ENCODE measurements around the gene C20orf141.
"Not testable (repeated sequence)": the region's sequence is repeated elsewhere in the genome, so short reads cannot be mapped to it uniquely, and the experiment has no call there.

C20orf141 gene

GRCh38 chr20:2799688-2800520, 14.9 kb upstream of the C20orf141 start:
- FAIRE-seq, result no peak

DNA sequence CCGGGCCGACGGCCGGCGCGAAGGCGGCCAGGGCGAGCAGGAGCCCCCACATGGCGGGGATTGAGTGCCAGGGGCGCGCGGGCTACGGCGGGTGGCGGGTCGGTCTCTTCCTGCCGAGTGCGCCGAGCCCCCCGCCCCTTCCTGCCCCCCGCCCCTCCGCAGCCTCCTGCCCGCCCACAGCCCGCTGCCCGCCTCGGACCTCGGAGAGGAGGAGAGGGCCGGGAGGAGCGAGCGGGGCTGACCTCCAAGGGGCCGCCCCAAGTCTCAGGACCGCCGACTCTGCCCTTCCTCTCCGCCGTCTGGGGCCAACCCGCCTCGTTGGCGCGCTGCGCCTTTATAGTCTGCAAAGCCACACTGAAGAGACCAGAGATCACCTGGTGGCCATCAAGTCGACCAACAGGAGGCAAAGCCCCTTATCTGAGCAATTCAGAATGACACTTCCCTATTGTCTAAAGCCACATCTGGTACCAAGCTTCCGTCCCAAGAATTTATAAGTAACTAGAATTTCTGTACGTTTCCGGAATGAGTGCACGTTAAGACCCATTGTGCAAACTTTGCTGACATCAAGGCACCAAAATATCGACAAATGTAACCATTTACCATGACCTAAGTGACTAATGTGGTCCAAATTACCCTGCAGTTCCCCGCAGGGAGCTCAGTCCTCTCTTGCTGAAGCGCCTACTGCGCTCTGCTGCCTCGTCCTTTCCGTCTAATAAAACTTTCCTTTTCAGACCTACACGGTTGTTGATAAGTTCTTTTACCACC, 14.1 kb upstream of the C20orf141 start, which contains the start of gene CPXM1:
CPXM1 (minus strand) TSS at position 107 of the 765 bp plus-strand sequence; CDS start at position 52, 55 bp downstream.
- FAIRE-seq, result no peak

GRCh38 chr20:2801286-2801728, 13.5 kb upstream of the C20orf141 start:
- no peak for FAIRE-seq

DNA sequence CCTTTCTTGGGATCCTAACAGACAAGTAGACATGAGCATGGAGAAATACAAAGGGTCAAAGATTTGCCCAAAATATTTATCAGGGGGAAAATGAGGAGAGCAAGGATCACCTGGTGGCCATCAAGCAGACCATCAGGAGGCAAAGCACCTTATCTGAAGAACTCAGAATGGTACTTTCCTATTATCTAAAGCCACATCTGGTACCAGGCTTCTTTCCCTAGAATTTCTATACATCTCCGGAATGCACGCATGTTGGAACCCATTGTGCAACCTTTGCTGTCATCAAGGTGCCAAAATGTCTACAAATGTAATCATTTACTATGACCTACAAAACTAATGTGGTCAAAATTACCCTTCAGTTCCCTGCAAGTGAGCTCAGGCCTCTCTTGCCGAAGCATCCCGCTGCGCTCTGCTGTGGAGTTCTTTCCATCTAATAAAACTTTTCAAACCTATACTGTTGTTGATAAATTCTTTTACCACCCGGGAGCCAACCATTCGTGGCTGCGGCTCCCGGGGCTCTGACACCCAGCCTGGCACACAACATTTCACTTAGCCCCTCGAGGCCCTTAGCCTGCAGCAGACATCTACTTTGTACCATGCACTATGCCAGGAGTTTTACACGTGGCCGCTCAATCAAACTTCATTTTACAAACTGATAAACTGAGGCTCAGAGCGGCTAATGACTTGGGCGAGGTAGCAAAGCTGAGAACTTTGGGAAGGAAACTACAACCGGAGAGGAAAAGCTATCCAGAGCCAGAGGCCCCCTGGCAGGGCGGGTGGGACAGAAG, 10.6 kb upstream of the C20orf141 start:
- no peak for FAIRE-seq

DNA sequence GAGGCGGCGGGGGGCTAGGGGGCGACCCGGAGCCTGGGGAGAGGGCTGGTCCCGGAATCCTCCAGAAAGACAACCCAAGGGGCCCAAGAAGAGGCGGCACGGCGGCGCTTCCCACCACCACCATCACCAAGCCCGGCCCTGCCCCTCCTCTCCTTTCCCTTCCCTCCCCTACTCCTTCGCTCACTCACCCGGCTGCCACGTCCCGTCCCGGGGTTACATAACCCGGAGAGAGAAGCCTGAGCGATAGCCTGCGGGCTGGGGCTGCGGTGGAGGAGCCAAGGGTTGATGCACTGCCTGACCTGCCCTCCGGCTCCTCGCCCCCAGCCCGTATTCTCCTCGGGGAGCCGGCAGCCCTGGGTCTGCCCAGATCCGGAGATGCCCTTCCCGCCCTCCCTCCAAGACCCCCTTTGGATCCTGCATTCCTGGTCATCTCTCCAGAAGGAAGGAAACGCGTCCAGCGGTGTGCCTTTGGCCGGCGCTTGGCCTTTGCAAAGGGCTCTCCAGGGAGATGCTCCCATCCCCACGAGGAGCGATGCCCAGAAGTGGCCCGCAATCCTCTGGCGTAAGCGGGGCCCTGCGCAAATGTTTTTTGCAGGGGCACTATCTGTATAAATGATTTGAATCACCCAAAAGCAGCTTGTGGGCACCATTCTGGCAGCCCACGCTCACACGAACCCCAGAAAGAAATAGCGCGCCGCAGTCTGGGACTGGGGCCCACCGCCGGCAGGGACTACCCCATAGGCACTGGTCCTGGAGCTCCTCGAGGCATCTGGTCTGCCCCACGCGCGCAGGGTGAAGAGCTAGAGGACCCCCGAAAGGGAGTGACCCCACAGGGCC, 9.7 kb upstream of the C20orf141 start:
- no peak for FAIRE-seq

GRCh38 chr20:2805689-2806350, 9.0 kb upstream of the C20orf141 start:
- no peak for FAIRE-seq

- FAIRE-seq, result no peak
These were observed 8.5 kb upstream of the C20orf141 start for GRCh38 chr20:2806351-2806701.

GRCh38 chr20:2807019-2807418, 7.8 kb upstream of the C20orf141 start:
- FAIRE-seq, result no peak

GRCh38 chr20:2807929-2808328, 6.9 kb upstream of the C20orf141 start:
- FAIRE-seq, result not testable (repeated sequence)

DNA sequence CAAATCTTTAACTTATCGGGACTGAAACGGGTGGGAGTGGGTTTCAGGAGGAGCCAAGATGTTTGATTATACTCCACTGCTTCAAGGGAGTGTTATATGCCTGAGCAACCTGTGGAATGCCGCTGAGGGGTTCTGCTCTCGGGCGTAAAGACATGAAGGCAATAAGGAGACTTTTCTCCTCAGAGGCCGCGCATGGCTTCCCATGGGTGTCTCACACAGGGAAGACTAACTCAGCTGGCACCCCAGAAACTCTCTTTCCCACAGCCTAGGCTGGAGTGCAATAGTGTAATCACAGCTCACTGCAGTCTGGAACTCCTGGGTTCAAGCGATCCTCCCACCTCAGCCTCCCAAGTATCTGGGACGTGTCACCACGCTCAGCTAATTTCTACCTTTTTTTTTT, 5.1 kb upstream of the C20orf141 start:
- FAIRE-seq, result no peak

DNA sequence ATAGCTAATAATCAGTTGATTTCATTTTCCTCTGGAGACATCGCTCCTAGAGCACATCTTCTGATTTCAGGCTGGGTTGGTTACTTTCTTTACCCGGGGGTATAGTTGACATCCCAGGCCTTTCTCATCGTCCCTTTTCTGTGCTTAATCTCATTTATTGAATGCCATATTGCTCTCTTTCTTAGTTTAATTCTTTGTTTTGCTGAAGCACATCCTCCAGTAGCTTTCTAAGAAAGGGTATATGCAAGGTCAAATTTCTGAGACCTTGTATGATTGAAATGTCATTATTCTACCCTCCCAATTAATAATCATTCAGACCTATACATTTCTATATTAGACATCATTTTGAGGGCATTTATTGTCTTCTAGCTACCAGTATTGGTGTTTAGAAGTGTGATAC, 2.6 kb upstream of the C20orf141 start:
- no peak for FAIRE-seq

DNA sequence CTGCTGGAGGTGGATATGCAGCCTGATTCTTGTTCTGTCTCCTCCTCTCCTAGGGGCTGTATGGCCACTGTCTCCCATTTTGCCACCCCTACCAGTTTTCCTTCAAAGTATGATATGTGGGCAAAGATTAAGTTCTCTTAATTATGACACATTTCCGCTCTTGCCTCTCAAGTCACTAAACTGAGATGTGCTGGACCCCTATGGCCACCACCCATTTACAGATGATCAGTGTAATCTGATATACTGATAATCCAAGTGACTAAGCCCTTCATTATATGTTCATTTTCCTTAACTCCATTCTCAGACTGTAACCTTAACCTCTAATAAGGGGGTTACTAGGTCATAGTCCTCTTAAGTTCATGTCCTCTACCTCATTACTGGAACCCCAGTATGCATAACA, 711 bp upstream of the C20orf141 start:
- FAIRE-seq, result no peak

DNA sequence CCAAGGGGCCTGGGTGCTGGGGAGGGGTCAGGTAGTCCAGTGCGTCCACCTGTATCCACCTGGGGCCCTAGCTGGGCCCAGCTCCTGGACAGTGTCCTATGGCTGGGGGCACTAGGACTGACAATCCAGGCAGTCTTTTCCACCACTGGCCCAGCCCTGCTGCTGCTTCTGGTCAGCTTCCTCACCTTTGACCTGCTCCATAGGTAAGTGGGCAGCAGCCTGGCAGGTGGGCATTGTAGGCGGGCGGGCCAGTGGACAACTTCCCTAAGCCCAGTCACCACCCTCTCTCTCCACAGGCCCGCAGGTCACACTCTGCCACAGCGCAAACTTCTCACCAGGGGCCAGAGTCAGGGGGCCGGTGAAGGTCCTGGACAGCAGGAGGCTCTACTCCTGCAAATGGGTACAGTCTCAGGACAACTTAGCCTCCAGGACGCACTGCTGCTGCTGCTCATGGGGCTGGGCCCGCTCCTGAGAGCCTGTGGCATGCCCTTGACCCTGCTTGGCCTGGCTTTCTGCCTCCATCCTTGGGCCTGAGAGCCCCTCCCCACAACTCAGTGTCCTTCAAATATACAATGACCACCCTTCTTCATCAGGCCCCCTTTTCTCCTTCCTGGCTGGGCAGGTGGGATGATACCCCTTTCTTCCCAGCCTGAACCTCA, 584 bp downstream of the C20orf141 start:
- no peak for FAIRE-seq

- no peak for FAIRE-seq
These were observed 1.3 kb downstream of the C20orf141 start, which contains the start of gene TMEM239 for GRCh38 chr20:2816030-2816582. Gene TMEM239, plus strand, starts transcription at chr20:2816364. Its CDS starts 191 bp downstream, at chr20:2816555.

DNA sequence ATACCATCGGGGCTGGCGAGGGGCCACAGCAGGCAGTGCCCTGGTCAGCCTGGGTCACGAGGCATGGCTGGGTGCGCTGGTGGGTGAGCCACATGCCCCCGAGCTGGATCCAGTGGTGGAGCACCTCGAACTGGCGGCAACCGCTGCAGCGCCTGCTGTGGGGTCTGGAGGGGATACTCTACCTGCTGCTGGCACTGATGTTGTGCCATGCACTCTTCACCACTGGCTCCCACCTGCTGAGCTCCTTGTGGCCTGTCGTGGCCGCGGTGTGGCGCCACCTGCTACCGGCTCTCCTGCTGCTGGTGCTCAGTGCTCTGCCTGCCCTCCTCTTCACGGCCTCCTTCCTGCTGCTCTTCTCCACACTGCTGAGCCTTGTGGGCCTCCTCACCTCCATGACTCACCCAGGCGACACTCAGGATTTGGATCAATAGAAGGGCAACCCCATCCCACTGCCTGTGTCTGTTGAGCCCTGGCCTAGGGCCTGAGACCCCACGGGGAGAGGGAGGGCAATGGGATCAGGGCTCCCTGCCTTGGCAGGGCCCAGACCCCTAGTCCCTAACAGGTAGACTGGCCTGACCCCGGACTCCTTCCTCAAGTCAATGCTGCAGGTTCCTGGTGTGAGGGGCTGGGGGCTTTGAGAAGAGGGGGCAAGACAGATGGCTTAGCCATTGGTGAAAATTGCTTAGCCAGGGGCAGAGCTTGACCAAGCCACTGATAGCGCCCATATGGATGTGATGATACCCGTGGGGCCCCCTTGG, 2.0 kb downstream of the C20orf141 start:
- no peak for FAIRE-seq

DNA sequence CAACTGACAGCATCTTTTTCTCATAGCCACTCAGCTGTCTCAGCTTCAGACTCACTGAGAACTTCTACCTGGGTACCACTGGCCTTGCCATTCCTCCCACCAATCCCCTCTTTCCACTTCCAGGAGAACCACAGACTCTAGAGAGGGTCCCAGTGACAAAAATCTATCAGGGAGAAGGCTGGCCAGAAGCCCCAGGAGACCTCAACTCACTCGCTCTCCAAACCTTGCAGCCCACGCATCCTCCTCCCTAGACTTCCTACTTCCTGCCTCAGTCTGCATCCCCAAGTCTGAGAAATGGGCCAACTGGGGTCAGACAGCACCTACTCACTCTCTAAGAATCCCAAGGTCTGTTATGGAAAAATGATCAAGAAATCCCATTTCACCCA, 2.5 kb downstream of the C20orf141 start:
- no peak for FAIRE-seq

DNA sequence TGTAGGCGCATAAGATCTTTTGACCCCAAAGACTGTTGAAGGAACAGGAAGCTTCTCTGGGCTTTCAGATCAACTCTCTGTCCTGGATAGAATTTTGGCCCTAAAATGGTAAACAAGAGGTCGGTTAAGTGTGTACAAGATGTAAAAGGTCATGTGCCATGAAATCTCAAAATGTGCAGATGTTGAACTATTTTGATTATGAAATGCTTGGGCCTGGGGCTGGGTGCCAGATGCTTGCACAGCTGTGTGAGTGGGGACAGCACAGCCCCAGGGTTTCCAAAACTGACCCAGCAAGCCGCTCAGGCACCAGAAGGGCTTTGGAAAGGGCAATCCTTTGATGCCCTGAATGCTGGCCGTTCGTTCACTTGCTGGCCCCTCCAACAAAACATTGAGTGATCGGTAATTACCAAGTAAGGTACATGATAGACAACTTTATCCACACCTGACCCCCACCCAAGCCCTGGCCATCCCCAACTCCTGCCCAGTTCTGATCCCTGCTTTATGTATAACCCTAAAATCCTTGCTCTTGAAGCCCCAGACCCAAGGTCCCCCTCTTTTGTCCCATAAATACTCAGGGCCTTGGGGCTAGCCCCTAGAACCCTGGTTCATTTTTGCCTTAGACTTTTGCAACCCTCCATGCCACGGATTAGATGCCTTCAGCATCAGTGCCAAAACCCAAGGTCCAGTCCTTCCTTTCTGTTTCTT, 3.3 kb downstream of the C20orf141 start:
- FAIRE-seq, result no peak

- FAIRE-seq, result no peak
These were observed 5.5 kb downstream of the C20orf141 start for GRCh38 chr20:2820084-2820895.
